Measurements from ENCODE around the gene ALDH16A1. TPM values are rescaled to one million over a fixed set of nuclear protein-coding genes. Genes with fewer than 3 reads are reported as not detected.
"Not testable (repeated sequence)": the region's sequence is repeated elsewhere in the genome, so short reads cannot be mapped to it uniquely, and the experiment has no call there.

Gene ALDH16A1
- total RNA-seq, 2 donors from 2014 or later = 29.0 to 65.2 TPM

GRCh38 chr19:49440439-49441209, 12.4 kb upstream of the ALDH16A1 start:
- no peak overlapping the region for H3K27ac Mint-ChIP-seq
- H3K4me1 Mint-ChIP-seq (ENCODE audit: low read depth in 2 of 2) = peaks cover 40 to 42% of the 10 kb centered on the region in 2 donors
- H3K27me3 Mint-ChIP-seq = peaks cover 57 to 72% of the 10 kb centered on the region in 2 donors
- no peaks in the 10 kb centered on the region for H3K9me3 Mint-ChIP-seq
- ATAC-seq (no peak), DNase-seq (ENCODE audit: low spot score) (no peak)
- H3K36me3 Mint-ChIP-seq = peaks cover 12% of the 10 kb centered on the region
- peak overlapping the region; percentile 55 for H3K4me3 Mint-ChIP-seq

DNA sequence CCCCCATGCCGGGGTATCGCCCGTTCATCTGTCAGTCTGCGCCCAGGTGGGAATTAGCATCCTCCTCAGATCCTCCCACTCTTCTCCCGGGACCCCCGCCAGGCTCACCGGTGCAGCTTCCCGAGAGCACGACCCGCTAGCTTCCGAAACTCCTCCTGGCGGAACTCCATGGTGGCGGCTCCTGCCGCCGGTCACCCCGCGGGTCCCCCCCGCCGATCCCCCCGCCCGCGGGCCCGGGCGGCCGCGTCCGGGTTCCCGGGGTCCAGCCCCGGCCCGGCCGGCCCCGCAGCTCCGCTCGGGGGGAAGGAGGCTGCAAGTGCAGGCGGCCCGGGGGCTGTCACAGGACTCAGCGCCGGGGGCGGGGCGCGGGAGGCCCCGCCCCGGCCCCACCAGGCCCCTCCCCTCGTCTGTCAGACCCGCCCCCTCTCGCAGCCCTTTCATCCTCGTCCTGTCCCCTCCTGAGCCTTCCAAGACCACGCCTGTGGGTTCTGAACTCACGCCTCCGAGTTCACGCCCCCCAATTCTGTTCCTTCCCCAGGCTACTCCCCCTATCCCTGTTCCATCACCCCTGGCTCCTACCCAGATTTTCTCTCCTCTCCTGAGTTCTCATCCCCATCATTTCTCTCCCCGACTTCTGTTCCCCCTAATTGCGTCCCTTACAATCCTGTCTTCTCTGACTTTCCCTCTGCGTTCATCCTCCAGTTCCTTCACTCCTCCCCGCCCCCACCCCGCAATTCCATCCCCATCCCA, 11.6 kb upstream of the ALDH16A1 start, which contains the start of gene SLC17A7:
Gene SLC17A7, minus strand, starts transcription at position 318 of the 750 bp plus-strand sequence. Its CDS starts 148 bp downstream, at position 170.
- peaks cover 50 to 64% of the 10 kb centered on the region in 2 donors for H3K27me3 Mint-ChIP-seq
- DNase-seq (ENCODE audit: low spot score) (no peak), ATAC-seq (no peak)
- H3K27ac Mint-ChIP-seq = peak within 1 kb of the TSS; percentile 10 to 48
- H3K4me1 Mint-ChIP-seq (ENCODE audit: low read depth in 2 of 2) = peaks cover 35 to 41% of the 10 kb centered on the region in 2 donors
- peaks cover 12% of the 10 kb centered on the region for H3K36me3 Mint-ChIP-seq
- H3K4me3 Mint-ChIP-seq = peak within 1 kb of the TSS; percentile 71
- no peaks in the 10 kb centered on the region for H3K9me3 Mint-ChIP-seq

DNA sequence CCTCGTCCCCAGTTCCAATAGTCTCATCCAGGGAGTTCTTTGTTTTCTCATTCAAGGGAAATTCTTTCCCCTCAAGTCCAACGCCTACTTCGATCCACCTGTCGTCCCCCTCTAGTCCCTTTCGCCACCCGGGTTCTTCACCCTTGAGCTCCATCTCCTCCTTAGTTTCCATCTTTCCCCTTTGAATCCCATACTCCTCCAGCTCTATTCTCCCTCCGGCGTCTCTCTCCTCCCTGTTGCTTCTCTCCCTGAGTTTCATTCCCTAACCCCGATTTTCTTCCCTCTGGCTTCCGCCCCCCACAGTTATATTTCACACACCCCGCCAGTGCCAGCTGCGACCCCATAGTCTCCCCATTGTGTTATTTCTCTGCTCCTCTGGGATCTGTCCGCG, 11.1 kb upstream of the ALDH16A1 start:
- DNase-seq (ENCODE audit: low spot score) (no peak), ATAC-seq (no peak)
- peaks cover 35 to 39% of the 10 kb centered on the region in 2 donors for H3K4me1 Mint-ChIP-seq (ENCODE audit: low read depth in 2 of 2)
- H3K4me3 Mint-ChIP-seq = peak overlapping the region; percentile 71
- H3K27ac Mint-ChIP-seq = peak overlapping the region; percentile 10 to 48
- H3K9me3 Mint-ChIP-seq = no peaks in the 10 kb centered on the region
- H3K27me3 Mint-ChIP-seq = peaks cover 47 to 59% of the 10 kb centered on the region in 2 donors
- H3K36me3 Mint-ChIP-seq = peaks cover 12% of the 10 kb centered on the region

GRCh38 chr19:49442354-49442753, 10.7 kb upstream of the ALDH16A1 start:
- Mint-ChIP-seq H3K36me3 (peaks cover 12% of the 10 kb centered on the region), H3K4me1 (ENCODE audit: low read depth in 2 of 2) (peaks cover 35 to 38% of the 10 kb centered on the region in 2 donors), H3K9me3 (no peaks in the 10 kb centered on the region), H3K4me3 (peak overlapping the region; percentile 71), H3K27me3 (peaks cover 45 to 55% of the 10 kb centered on the region in 2 donors), H3K27ac (peak overlapping the region in 1 of 2 donors; percentile 48)
- DNase-seq (ENCODE audit: low spot score) = no peak
- ATAC-seq = no peak

- Mint-ChIP-seq H3K36me3 (peaks cover 12% of the 10 kb centered on the region), H3K27ac (peak overlapping the region in 1 of 2 donors; percentile 84), H3K4me1 (ENCODE audit: low read depth in 2 of 2) (peaks cover 35 to 38% of the 10 kb centered on the region in 2 donors), H3K27me3 (peaks cover 40 to 50% of the 10 kb centered on the region in 2 donors), H3K4me3 (peak overlapping the region; percentile 71), H3K9me3 (no peaks in the 10 kb centered on the region)
- peak; percentile 41 to 64 for ATAC-seq
- no peak for DNase-seq (ENCODE audit: low spot score)
Observed at GRCh38 chr19:49442771-49443365, 10.2 kb upstream of the ALDH16A1 start.

GRCh38 chr19:49443366-49444099, 9.5 kb upstream of the ALDH16A1 start:
- Mint-ChIP-seq H3K9me3 (no peaks in the 10 kb centered on the region), H3K36me3 (peaks cover 15% of the 10 kb centered on the region), H3K27ac (peak overlapping the region; percentile 51 to 84), H3K4me1 (ENCODE audit: low read depth in 2 of 2) (peaks cover 41 to 42% of the 10 kb centered on the region in 2 donors), H3K27me3 (peaks cover 33 to 43% of the 10 kb centered on the region in 2 donors), H3K4me3 (peak overlapping the region; percentile 71)
- DNase-seq (ENCODE audit: low spot score) = peak; percentile 94
- peak; percentile 92 to 94 for ATAC-seq

GRCh38 chr19:49444100-49444700, 8.8 kb upstream of the ALDH16A1 start:
- H3K4me3 Mint-ChIP-seq = peak overlapping the region; percentile 71
- peak overlapping the region; percentile 51 to 84 for H3K27ac Mint-ChIP-seq
- H3K9me3 Mint-ChIP-seq; ATAC-seq; DNase-seq (ENCODE audit: low spot score): not testable (repeated sequence)
- peaks cover 20% of the 10 kb centered on the region for H3K36me3 Mint-ChIP-seq
- H3K4me1 Mint-ChIP-seq (ENCODE audit: low read depth in 2 of 2) = peaks cover 44 to 45% of the 10 kb centered on the region in 2 donors
- peaks cover 28 to 36% of the 10 kb centered on the region in 2 donors for H3K27me3 Mint-ChIP-seq

GRCh38 chr19:49445997-49446396, 7.0 kb upstream of the ALDH16A1 start:
- no peaks in the 10 kb centered on the region for H3K9me3 Mint-ChIP-seq
- peaks cover 49 to 51% of the 10 kb centered on the region in 2 donors for H3K4me1 Mint-ChIP-seq (ENCODE audit: low read depth in 2 of 2)
- no peak overlapping the region for H3K4me3 Mint-ChIP-seq
- DNase-seq (ENCODE audit: low spot score) (no peak), ATAC-seq (no peak)
- peaks cover 12 to 18% of the 10 kb centered on the region in 2 donors for H3K27me3 Mint-ChIP-seq
- no peak overlapping the region for H3K27ac Mint-ChIP-seq
- peaks cover 23% of the 10 kb centered on the region for H3K36me3 Mint-ChIP-seq

GRCh38 chr19:49447485-49448431, 5.3 kb upstream of the ALDH16A1 start:
- Mint-ChIP-seq H3K27ac (no peak overlapping the region), H3K9me3 (no peaks in the 10 kb centered on the region), H3K4me1 (ENCODE audit: low read depth in 2 of 2) (peaks cover 48% of the 10 kb centered on the region in 2 donors), H3K27me3 (peaks cover 0 to under 1% of the 10 kb centered on the region in 2 donors), H3K36me3 (peaks cover 23% of the 10 kb centered on the region), H3K4me3 (no peak overlapping the region)
- no peak for ATAC-seq
- no peak for DNase-seq (ENCODE audit: low spot score)

DNA sequence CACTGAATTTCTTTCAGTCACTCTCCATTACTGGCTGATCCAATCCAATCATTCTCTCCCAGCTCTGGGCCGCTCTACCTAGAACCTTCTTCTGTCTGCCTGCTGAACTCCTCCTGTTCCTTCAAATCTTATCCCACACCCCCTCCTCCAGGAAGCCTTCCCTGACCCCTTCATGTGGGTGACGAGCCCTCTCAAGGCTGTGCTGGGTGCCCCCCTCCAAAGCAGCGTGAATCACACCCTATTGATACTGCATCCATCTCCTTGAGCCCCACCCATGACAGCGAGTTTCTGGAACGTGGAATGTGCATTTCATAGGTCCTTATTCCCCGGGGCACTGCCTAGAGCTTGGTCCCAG, 4.6 kb upstream of the ALDH16A1 start:
- H3K27ac Mint-ChIP-seq = no peak overlapping the region
- H3K4me3 Mint-ChIP-seq = peak overlapping the region; percentile 19
- H3K27me3 Mint-ChIP-seq = no peaks in the 10 kb centered on the region
- peaks cover 23% of the 10 kb centered on the region for H3K36me3 Mint-ChIP-seq
- DNase-seq (ENCODE audit: low spot score) = no peak
- H3K9me3 Mint-ChIP-seq = no peaks in the 10 kb centered on the region
- no peak for ATAC-seq
- peaks cover 51 to 55% of the 10 kb centered on the region in 2 donors for H3K4me1 Mint-ChIP-seq (ENCODE audit: low read depth in 2 of 2)

DNA sequence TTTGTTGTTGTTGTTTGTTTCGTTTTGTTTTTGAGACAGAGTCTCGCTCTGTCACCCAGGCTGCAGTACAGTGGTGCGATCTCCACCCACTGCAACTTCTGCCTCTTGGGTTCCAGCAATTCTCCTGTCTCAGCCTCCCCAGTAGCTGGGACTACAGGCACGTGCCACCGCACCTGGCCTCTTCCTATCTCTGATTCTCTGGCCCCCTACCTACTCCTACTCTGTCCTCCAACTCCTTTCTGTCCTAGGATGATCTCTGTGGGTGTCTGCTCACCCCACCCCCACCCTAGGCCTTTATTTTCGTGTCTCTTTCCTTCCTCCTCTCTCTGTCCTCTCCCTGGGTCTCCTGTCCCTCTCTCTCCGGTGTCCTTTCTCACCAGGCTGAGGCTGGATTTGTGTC, 2.6 kb upstream of the ALDH16A1 start:
- peak overlapping the region; percentile 96 to 99 for H3K27ac Mint-ChIP-seq
- H3K27me3 Mint-ChIP-seq = no peaks in the 10 kb centered on the region
- no peaks in the 10 kb centered on the region for H3K9me3 Mint-ChIP-seq
- H3K4me3 Mint-ChIP-seq = peak overlapping the region; percentile 100
- peaks cover 41 to 50% of the 10 kb centered on the region in 2 donors for H3K4me1 Mint-ChIP-seq (ENCODE audit: low read depth in 2 of 2)
- peaks cover 23% of the 10 kb centered on the region for H3K36me3 Mint-ChIP-seq
- DNase-seq (ENCODE audit: low spot score) (no peak), ATAC-seq (no peak)

Data from natural killer cell treated with Interleukin-12 subunit alpha and Interleukin-12 subunit beta and Interleukin-15 and Interleukin-18, amount 100 ng/mL, for 72 hours (primary cell).